GM12873 (cell line): Measurements from ENCODE around the gene TCF4.

Experiments
- TF ChIP-seq, protein P1 (sequence below): IDR thresholded peaks from 2 replicates; pipeline ENCODE4 v1.5.1; 2012; ENCODE audit warnings: low read depth, mild to moderate bottlenecking, moderate library complexity, low read length, control low read depth; ENCODE audit not compliant: insufficient read depth; ENCODE audit errors: missing control alignments

TCF4 gene

DNA sequence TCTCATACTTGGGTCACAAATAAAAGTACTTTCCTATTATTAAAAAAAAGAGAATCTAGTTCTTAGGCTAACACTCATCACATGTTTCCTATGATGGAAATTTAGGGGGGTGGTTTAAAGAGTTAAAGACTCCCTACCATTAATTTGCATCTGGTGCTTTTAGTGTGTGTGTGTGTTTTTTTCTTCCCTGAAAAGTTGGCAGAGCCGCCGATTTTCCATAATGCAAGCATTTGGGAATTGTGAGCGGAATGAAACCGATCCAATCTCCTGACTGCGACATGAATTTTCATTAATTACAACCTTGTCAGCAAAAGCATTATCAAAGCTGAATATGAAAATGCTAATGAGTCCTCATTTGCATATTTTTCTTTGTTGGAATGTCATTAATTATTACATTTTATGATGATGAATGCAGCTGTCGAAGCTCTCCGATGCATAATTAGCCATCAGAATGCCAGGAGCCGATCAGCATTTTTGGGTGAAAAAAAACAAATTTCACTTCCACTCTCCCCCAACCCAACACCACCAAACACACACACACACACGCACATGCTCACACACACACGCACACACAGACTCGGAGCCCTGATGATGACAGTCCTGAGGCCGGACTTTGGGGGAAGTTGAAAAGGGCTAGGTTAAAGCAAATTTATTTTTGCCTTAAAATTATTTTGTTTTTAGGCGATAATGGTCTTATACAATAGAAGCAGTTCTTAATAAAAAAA lies 165.4 kb downstream of the TCF4 start:
- TF ChIP-seq, protein P1, sequence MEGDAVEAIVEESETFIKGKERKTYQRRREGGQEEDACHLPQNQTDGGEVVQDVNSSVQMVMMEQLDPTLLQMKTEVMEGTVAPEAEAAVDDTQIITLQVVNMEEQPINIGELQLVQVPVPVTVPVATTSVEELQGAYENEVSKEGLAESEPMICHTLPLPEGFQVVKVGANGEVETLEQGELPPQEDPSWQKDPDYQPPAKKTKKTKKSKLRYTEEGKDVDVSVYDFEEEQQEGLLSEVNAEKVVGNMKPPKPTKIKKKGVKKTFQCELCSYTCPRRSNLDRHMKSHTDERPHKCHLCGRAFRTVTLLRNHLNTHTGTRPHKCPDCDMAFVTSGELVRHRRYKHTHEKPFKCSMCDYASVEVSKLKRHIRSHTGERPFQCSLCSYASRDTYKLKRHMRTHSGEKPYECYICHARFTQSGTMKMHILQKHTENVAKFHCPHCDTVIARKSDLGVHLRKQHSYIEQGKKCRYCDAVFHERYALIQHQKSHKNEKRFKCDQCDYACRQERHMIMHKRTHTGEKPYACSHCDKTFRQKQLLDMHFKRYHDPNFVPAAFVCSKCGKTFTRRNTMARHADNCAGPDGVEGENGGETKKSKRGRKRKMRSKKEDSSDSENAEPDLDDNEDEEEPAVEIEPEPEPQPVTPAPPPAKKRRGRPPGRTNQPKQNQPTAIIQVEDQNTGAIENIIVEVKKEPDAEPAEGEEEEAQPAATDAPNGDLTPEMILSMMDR: no peak

DNA sequence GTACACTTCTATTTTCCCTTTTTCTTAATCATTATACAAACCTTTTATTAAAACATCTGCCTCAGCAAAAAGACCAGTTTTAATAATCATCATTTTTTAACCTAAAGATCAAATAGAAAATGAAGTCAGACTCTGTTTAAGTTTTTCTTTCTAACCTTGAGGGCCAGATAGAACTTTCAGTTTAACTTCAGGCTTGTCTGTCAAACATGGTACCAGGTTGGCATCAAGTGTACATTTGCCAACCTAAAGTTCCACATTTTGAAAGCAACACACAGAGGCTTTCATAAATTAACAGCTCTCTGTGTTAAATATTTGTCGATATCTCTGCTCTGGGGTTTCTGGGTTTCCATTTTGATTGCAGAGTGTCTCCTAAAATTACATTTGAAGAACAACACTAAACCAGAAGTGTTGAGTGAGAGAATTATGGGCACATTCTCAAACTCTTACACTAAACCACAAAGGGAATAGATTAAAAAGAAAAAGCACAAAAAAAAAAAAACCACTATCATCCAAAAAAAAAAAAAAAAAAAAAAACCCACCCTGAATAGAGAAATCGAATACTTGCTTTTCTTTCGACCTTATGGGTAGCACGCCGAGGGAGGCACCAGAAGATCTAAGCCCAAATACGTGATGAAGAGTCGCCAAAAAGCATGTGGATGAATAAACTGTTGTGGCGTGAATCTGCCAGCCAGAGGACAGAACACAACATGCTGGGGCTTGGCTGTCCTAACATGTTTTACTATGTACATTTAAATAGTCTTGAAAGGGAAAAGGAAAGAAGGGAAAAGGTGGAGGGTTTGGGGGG lies 166.2 kb downstream of the TCF4 start:
- TF ChIP-seq, protein P1: no peak

DNA sequence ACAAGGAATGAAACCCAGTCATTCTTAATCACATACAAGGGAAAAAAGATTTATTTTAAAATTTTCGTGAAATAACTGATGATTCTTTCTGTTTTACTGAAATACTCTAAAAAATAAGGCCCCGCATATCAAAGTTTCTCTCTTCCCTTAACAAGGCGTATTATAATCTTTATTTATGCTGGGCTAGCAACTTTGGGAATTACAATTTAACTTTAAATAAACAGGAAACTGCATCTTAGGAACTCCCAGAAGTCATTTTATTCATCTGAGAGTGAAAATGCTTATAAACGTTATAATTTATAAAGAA lies 166.7 kb downstream of the TCF4 start:
- TF ChIP-seq, protein P1: no peak

GRCh38 chr18:55420665-55421307 lies 167.2 kb downstream of the TCF4 start:
- TF ChIP-seq, protein P1: no peak

DNA sequence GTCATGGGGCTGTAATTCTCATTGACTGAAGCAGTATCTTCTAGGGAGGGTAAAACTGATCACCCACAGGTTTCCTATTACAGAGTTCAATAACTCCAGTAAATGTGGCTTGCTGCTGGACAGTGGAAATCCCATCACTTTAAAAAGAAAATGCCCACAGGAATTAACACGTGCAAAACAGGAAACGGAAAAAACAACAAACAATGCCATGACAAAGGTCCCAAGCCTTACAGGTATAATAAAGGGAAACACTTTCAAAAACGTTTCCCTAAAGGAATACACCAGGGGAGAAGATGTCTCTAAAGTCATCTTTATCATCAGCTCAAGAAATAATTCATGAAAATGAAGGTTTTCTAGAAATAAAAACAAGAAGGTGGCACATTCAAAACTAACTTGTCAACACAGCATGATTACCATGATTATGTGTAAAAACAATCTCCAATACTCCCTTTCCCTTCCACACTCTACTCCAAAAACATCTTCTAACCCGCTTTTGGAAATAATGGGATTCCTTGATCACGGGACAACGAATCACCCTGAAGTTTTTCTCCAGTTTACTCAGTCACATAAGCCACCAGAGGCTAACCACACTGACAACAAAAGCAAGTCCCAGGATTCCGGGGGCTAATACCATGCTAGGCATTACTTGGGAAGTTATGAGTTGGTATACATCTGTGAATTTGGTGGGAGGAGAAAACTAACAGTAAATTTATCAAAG lies 167.9 kb downstream of the TCF4 start:
- TF ChIP-seq, protein P1: no peak

DNA sequence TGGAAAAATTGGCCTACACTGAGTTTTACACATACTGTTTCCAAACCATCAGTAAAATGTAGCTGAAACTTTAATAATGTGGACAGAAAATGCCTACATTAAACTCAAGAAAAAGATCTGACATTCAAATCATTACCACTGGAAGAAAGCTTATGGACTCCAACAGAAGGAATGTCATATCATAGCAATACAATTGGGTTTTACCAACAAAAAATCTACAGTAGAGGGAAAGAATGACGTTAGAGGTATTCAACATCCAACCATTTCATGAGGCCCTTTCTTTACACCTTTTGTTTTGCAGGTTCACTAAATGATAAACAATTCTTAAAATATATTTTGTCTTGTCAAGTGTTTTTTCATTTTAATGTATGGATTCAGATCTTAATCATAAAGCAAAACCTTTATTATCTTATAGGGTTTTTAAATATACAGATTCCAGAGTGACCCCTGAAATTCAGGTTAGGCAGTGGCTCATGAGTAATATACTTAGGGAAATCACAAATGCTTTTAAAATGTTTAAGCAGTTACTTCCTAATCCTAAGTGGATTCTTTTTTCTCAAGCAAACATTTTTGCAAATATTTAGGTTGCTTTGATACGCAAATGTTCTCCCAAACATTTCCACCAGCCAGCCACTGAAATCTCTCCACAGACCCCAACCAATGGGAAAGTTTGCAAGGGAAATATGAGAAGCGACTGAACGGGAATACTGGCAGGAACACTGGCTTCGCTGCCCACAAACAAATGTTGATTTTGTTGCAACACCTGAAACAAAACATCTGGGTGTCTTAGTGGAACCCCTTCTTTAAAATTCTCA lies 168.7 kb downstream of the TCF4 start:
- TF ChIP-seq, protein P1: no peak
